MM.1S (cell line): ENCODE data around the gene IL4.

Source experiments
- CTCF ChIP-seq: fragments of 300-600 bp; sonication (generic); IDR thresholded peaks from 2 replicates; pipeline ENCODE4 v1.5.1; 2016; ENCODE audit warnings: antibody characterized with exemption, low read length, mixed read lengths
- EZH2 ChIP-seq: fragments of 300-600 bp; sonication (generic); optimal IDR thresholded peaks from 2 replicates; pipeline ENCODE3; 2017; ENCODE audit warnings: low read depth, mild to moderate bottlenecking, antibody characterized with exemption, low read length, mixed read lengths
- EZH2phosphoT487 ChIP-seq: fragments of 300-600 bp; sonication (generic); IDR thresholded peaks from 2 replicates; pipeline ENCODE4 v1.6.1; 2018; ENCODE audit warnings: antibody characterized with exemption, low read length

GRCh38 chr5:132675936-132676689 is 2.3 kb downstream of the IL4 start:
- TF ChIP-seq EZH2 (no peak), CTCF (no peak), EZH2phosphoT487 (no peak)
